Measurements from ENCODE around the gene LCK.
A peak's percentile ranks its signal among the peaks of the same experiment; 100 is the strongest.

The LCK gene

DNA sequence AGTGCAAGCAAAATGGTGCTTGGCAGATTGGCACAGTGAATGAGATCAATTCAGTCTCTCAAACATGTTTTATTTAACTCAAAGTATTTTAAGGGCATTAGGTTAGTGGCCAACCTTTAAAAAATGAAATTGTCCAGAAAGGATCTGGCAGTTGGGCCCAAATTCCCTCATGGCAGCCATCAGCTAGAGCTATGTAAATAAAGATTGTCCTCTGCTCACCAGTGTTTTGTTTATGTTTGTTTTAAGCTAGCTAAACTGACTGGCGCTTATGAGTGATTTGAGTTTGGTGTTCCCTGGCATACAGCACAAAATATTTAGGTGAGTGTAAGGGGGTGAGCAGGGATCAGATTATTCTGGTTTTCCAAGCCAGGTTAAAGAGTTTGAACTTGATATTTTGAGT lies 58.9 kb downstream of the LCK start (continued):
- TF ChIP-seq, protein P1, sequence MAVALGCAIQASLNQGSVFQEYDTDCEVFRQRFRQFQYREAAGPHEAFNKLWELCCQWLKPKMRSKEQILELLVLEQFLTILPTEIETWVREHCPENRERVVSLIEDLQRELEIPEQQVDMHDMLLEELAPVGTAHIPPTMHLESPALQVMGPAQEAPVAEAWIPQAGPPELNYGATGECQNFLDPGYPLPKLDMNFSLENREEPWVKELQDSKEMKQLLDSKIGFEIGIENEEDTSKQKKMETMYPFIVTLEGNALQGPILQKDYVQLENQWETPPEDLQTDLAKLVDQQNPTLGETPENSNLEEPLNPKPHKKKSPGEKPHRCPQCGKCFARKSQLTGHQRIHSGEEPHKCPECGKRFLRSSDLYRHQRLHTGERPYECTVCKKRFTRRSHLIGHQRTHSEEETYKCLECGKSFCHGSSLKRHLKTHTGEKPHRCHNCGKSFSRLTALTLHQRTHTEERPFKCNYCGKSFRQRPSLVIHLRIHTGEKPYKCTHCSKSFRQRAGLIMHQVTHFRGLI (tag by site-specific recombination; IDR thresholded peaks at IDR 0.05): peak; percentile 44; the same call in 1 of the 2 replicates
- TF ChIP-seq KLF9 (tag by site-specific recombination; IDR thresholded peaks at IDR 0.05; ENCODE audit: low read depth) (no peak), ZNF600 (tag by site-specific recombination; IDR thresholded peaks at IDR 0.05) (no peak)

DNA sequence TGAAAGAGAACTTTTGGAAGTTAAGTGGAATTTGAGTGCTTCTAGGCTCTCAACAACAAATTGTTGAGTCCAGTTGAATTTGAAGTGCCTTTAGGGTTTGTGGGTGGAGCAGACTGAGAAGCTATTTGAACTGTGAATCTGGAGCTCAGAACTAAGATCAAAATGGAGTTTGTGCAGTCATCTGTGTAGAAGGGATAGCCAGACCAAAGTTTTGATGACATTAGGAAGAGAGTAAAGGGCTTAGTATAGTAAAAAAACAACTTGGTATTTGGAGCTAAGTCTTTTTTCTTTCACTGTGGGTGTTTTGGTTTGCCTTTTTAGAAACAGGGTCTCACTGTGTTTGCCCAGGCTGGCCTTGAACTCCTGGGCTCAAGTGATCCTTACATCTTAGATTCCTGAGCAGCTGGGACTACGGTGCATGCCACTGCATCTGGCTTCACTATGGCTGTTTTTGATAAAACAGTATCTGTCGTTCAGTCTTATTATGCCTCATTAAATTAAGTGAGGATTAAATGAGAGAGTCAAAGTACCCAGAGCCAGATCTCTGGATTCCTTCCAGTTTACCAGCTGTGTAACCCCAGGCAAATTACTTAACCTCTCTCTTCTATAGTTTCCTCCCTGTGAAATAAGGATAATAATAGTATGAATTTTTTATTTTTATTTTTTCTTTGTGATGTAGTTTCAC lies 60.8 kb downstream of the LCK start:
- Histone ChIP-seq H3K9me3 (ENCODE audit: control insufficient read depth, insufficient read depth, low read depth, low read length) (no peaks in the 10 kb centered on the region), H3K36me3 (ENCODE audit: control insufficient read depth in 2 of 2, insufficient read depth in 1 of 2, low read length in 2 of 2) (peaks cover 5 to 19% of the 10 kb centered on the region in 2 experiments; a peak in 2 of 3 replicates), H3K4me3 (ENCODE audit: low read depth, low read length) (no peak overlapping the region), H3K27ac (ENCODE audit: extremely low read depth, low read depth, low read length) (no peak overlapping the region), H3K4me1 (ENCODE audit: control insufficient read depth, insufficient read depth, low read length) (peaks cover 12% of the 10 kb centered on the region)
- TF ChIP-seq ZNF223 (tag by site-specific recombination; IDR thresholded peaks at IDR 0.05) (no peak), ZBTB17 (tag by site-specific recombination; IDR thresholded peaks at IDR 0.05) (peak; percentile 42; the same call in 1 of the 2 replicates)
- POLR2A ChIA-PET: interaction anchor here (1.4 to 2.0 kb wide), 2 partner anchors 20 to 24 kb away, joined by 3 to 5 read pairs; partner anchors contain the start of gene MARCKSL1
- CTCF ChIA-PET: interaction anchor here (0.7 to 1.7 kb wide), 4 partner anchors 10 to 96 kb away, joined by 4 to 6 read pairs (median 5); partner anchors contain the start of gene FAM167B

DNA sequence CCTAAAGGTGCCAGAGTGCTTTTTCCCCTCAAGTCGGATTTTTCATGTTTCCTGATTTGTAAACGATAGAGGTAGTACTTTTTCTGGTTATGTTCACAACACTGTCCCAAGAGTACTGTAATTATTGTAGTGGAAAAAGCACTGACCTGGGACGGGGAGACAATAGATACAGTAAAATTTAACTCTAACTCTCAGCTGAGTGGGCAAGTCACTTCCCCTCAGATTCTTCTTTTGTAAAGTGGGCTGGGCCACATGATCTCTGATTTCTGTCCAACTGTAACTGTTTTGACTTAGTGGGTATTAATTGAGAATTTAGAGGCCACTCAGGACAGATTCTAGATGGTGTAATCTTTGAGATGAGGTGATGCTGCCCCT lies 65.8 kb downstream of the LCK start:
- ChIA-PET CTCF (interaction anchor here (0.6 to 1.5 kb wide), 8 partner anchors 10 to 109 kb away, joined by 3 to 14 read pairs (median 4); no protein-coding TSS in a partner anchor), POLR2A (interaction anchor here (0.5 to 2.4 kb wide), 2 partner anchors 19 to 20 kb away, joined by 6 to 7 read pairs; partner anchors contain the start of gene MARCKSL1)
- Histone ChIP-seq H3K4me3 (ENCODE audit: low read depth, low read length) (no peak overlapping the region), H3K9me3 (ENCODE audit: control insufficient read depth, insufficient read depth, low read depth, low read length) (no peaks in the 10 kb centered on the region), H3K36me3 (ENCODE audit: control insufficient read depth in 2 of 2, insufficient read depth in 1 of 2, low read length in 2 of 2) (peaks cover 33 to 57% of the 10 kb centered on the region in 2 experiments), H3K4me1 (ENCODE audit: control insufficient read depth, insufficient read depth, low read length) (no peaks in the 10 kb centered on the region), H3K27ac (ENCODE audit: extremely low read depth, low read depth, low read length) (no peak overlapping the region)
- TF ChIP-seq, protein P2, sequence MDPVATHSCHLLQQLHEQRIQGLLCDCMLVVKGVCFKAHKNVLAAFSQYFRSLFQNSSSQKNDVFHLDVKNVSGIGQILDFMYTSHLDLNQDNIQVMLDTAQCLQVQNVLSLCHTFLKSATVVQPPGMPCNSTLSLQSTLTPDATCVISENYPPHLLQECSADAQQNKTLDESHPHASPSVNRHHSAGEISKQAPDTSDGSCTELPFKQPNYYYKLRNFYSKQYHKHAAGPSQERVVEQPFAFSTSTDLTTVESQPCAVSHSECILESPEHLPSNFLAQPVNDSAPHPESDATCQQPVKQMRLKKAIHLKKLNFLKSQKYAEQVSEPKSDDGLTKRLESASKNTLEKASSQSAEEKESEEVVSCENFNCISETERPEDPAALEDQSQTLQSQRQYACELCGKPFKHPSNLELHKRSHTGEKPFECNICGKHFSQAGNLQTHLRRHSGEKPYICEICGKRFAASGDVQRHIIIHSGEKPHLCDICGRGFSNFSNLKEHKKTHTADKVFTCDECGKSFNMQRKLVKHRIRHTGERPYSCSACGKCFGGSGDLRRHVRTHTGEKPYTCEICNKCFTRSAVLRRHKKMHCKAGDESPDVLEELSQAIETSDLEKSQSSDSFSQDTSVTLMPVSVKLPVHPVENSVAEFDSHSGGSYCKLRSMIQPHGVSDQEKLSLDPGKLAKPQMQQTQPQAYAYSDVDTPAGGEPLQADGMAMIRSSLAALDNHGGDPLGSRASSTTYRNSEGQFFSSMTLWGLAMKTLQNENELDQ (tag by site-specific recombination; IDR thresholded peaks at IDR 0.05; ENCODE audit: low read depth): no peak

DNA sequence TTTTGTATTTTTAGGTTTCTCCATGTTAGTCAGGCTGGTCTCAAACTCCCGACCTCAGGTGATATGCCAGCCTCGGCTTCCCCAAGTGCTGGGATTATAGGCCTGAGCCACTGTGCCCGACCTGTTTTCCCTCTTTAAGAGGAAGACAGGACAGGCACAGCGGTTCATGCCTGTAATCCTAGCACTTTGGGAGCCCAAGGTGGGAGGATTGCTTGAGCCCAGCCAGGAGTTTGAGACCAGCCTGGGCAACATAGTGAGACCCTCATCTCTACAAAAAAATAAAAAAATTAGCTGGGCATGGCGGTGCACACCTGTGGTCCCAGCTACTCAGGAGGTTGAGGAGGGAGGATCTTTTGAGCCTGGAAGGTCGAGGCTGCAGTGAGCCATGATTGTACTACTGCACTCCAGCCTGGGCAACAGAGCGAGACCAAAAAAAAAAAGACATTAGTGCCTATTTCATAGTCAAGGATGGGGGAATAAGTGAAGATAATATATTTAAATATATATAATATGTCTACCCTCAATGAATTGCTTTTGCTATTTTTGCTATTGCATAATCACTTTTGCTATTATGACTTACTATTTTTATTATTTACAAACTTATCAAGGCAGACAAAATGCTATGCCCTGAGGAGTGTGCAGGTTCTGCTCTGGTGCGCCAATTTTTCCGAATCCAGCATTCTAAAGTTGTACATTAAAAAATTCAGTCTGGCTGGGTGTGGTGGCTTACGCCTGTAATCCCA lies 67.2 kb downstream of the LCK start:
- no peak overlapping the region for H3K27ac ChIP-seq (ENCODE audit: extremely low read depth, low read depth, low read length)
- no peaks in the 10 kb centered on the region for H3K4me1 ChIP-seq (ENCODE audit: control insufficient read depth, insufficient read depth, low read length)
- peaks cover 34 to 69% of the 10 kb centered on the region in 2 experiments for H3K36me3 ChIP-seq (ENCODE audit: control insufficient read depth in 2 of 2, insufficient read depth in 1 of 2, low read length in 2 of 2)
- POLR2A ChIA-PET: interaction anchor here (0.9 to 2.4 kb wide), 3 partner anchors 17 to 86 kb away, joined by 3 to 7 read pairs (median 3); partner anchors contain the start of gene MARCKSL1
- CTCF ChIA-PET: interaction anchor here (1.1 to 1.5 kb wide), 2 partner anchors 15 to 102 kb away, joined by 3 to 14 read pairs; no protein-coding TSS in a partner anchor
- H3K9me3 ChIP-seq (ENCODE audit: control insufficient read depth, insufficient read depth, low read depth, low read length): no peaks in the 10 kb centered on the region
- peak; percentile 78 for TF ChIP-seq ZNF121 (tag by site-specific recombination; IDR thresholded peaks at IDR 0.05)
- no peak for TF ChIP-seq REPIN1 (tag by site-specific recombination; IDR thresholded peaks at IDR 0.05; ENCODE audit: low read depth)
- H3K4me3 ChIP-seq (ENCODE audit: low read depth, low read length): no peak overlapping the region
